ENCODE data around the gene ADGRL3. TPM values are rescaled to one million over a fixed set of nuclear protein-coding genes. Genes with fewer than 3 reads are reported as not detected.

Gene ADGRL3
- polyA plus RNA-seq, 1 experiment: 0.01 TPM

DNA sequence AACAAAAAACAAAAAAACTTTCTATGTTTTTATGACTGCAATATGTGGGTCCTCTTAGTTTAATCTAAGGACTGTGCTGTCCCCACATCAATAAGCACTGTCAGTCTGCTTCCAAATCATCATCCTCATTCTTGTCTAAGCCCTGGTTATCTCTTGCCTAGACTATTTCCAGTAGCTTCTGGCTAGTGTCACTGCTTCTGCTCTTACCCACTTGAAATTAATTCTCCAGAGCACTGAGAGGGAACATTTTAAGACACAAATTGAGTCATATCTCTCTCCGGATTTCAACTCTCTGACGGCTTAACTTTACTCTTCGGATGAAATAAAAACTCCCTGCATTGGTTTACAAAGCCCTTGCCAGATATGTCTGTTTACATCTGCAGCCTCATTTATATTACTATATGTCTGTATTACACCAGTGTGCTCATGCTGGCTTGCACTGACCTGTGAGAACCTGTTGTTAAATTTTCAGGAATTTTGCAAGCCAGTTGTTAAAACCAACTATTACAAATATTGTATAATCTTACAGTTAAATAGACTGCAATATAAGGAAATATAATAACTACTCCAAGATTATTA lies 345.9 kb downstream of the ADGRL3 start:
- TF ChIP-seq, protein P1, sequence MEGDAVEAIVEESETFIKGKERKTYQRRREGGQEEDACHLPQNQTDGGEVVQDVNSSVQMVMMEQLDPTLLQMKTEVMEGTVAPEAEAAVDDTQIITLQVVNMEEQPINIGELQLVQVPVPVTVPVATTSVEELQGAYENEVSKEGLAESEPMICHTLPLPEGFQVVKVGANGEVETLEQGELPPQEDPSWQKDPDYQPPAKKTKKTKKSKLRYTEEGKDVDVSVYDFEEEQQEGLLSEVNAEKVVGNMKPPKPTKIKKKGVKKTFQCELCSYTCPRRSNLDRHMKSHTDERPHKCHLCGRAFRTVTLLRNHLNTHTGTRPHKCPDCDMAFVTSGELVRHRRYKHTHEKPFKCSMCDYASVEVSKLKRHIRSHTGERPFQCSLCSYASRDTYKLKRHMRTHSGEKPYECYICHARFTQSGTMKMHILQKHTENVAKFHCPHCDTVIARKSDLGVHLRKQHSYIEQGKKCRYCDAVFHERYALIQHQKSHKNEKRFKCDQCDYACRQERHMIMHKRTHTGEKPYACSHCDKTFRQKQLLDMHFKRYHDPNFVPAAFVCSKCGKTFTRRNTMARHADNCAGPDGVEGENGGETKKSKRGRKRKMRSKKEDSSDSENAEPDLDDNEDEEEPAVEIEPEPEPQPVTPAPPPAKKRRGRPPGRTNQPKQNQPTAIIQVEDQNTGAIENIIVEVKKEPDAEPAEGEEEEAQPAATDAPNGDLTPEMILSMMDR (IDR thresholded peaks at IDR 0.05; ENCODE audit: insufficient read depth, low read depth, low read length): no peak
- CTCF ChIA-PET: no interaction called here
- H3K27me3 ChIP-seq (ENCODE audit: control insufficient read depth, insufficient read depth, low read length): no peaks in the 10 kb centered on the region
- no peak overlapping the region for H3K4me3 ChIP-seq (ENCODE audit: low read depth, low read length)
- DNase-seq (ENCODE audit: low read depth): no peak
- POLR2A ChIA-PET: no interaction called here
- no peaks in the 10 kb centered on the region for H3K36me3 ChIP-seq (ENCODE audit: control insufficient read depth, insufficient read depth, low read length)

DNA sequence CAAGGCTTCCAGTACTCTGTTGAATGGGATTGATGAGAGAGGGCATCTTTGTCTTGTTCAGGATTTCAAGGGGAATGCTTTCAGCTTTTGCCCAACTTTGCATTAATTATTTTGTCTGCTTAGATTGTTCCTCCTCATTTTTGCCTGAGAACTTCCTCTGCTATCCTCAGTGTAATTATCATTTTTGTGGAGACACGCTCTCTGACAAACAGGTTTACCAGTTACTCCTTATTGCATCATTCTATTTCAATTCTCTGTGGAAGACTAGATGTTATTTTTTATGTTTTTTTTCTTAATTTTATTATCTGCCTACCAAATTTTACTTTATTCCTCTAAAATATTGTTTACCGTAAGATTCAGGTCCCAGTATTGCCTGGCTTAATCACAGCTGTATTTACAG lies 349.2 kb downstream of the ADGRL3 start:
- ChIA-PET CTCF (no interaction called here), POLR2A (no interaction called here)
- Histone ChIP-seq H3K4me3 (ENCODE audit: low read depth, low read length) (no peak overlapping the region), H3K36me3 (ENCODE audit: control insufficient read depth, insufficient read depth, low read length) (no peaks in the 10 kb centered on the region), H3K27me3 (ENCODE audit: control insufficient read depth, insufficient read depth, low read length) (no peaks in the 10 kb centered on the region)
- no peak for DNase-seq (ENCODE audit: low read depth)
- TF ChIP-seq, protein P1 (IDR thresholded peaks at IDR 0.05; ENCODE audit: insufficient read depth, low read depth, low read length): no peak

DNA sequence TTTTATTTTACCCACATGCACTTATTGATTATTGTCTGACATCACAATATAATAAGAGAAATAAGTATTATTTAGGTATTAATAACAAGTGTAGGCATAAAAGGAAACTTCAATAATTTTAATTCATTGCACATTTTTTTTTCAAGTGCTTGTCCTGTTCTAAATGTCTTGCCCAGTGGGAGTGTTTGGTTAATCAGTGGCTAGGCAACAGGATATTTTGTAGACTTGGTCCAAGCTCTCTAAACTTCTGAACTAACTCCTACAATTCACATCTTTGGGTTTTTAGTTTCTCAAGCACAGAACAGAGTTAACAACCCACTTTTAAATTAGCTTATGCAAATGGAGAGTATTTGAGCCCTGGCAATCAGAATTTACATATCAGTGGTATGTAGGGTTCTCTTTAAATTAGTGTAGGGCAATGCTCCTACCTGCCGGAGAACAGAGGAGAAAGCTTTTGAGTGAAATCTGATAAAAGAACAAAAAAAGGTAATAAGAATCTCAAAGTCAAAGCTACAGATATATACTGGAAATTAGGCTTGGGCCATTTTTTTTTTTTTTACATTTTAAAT lies 353.5 kb downstream of the ADGRL3 start:
- Histone ChIP-seq H3K36me3 (ENCODE audit: control insufficient read depth, insufficient read depth, low read length) (no peaks in the 10 kb centered on the region), H3K4me3 (ENCODE audit: low read depth, low read length) (no peak overlapping the region), H3K27me3 (ENCODE audit: control insufficient read depth, insufficient read depth, low read length) (no peaks in the 10 kb centered on the region)
- DNase-seq (ENCODE audit: low read depth): no peak
- TF ChIP-seq, protein P1 (IDR thresholded peaks at IDR 0.05; ENCODE audit: insufficient read depth, low read depth, low read length): no peak
- POLR2A ChIA-PET: no interaction called here
- CTCF ChIA-PET: interaction anchor here (0.5 to 0.7 kb wide), 2 partner anchors 234 to 1353 kb away, joined by 3 read pairs; no protein-coding TSS in a partner anchor

DNA sequence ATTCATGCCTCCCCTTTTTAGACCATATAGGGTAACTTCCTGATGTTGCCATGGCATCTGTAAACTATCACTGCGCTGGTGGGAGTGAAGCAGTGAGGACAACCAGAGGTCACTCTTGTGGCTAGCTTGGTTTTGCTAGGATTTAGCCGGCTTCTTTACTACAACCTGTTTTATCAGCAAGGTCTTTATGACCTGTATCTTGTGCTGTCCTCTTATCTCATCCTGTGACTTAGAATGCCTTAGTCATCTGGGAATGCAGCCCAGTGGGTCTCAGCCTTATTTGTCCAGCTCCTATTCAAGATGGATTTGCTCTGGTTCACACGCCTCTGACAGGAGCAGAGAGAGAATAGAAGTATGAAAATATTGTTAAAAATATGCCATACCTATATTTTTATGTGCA lies 355.7 kb downstream of the ADGRL3 start:
- H3K4me3 ChIP-seq (ENCODE audit: low read depth, low read length): no peak overlapping the region
- ChIA-PET POLR2A (no interaction called here), CTCF (no interaction called here)
- H3K27me3 ChIP-seq (ENCODE audit: control insufficient read depth, insufficient read depth, low read length): no peaks in the 10 kb centered on the region
- TF ChIP-seq, protein P1 (IDR thresholded peaks at IDR 0.05; ENCODE audit: insufficient read depth, low read depth, low read length): no peak
- no peak for DNase-seq (ENCODE audit: low read depth)
- no peaks in the 10 kb centered on the region for H3K36me3 ChIP-seq (ENCODE audit: control insufficient read depth, insufficient read depth, low read length)

DNA sequence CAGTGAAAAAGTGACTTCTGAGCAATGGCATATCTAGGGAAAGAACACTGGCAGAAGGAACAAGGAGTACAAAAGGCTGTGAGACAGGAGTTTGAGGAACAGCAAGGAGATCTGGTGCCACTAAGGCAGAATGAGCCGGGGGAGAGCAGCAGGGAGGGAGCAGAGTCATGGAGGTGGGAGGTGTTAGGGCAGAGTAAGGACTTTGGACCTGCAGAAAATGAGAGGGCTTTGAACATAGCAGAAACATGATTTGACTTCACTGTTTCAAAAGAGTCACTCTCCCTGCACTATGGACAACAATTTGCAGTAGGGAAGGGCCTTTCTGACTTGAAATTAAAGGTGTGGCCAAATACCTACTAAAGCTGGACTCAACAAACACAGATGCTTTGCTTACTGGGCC lies 356.2 kb downstream of the ADGRL3 start:
- H3K27me3 ChIP-seq (ENCODE audit: control insufficient read depth, insufficient read depth, low read length): no peaks in the 10 kb centered on the region
- TF ChIP-seq, protein P1 (IDR thresholded peaks at IDR 0.05; ENCODE audit: insufficient read depth, low read depth, low read length): no peak
- no peak for DNase-seq (ENCODE audit: low read depth)
- H3K4me3 ChIP-seq (ENCODE audit: low read depth, low read length): no peak overlapping the region
- ChIA-PET CTCF (no interaction called here), POLR2A (no interaction called here)
- no peaks in the 10 kb centered on the region for H3K36me3 ChIP-seq (ENCODE audit: control insufficient read depth, insufficient read depth, low read length)
